ENCODE data around the gene TP53BP2.
A peak's percentile ranks its signal among the peaks of the same experiment; 100 is the strongest.
"Not testable (repeated sequence)": the region's sequence is repeated elsewhere in the genome, so short reads cannot be mapped to it uniquely, and the experiment has no call there.

The TP53BP2 gene

GRCh38 chr1:223853748-223854147, 8.0 kb upstream of the TP53BP2 start:
- no peak for DNase-seq (ENCODE audit: low spot score)

- DNase-seq (ENCODE audit: low spot score), result no peak
These were observed 7.5 kb upstream of the TP53BP2 start for GRCh38 chr1:223853275-223853674.

GRCh38 chr1:223852337-223852736, 6.6 kb upstream of the TP53BP2 start:
- no peak for DNase-seq (ENCODE audit: low spot score)

GRCh38 chr1:223849352-223850254, 3.9 kb upstream of the TP53BP2 start:
- no peak for DNase-seq (ENCODE audit: low spot score)

GRCh38 chr1:223848536-223848935, 2.8 kb upstream of the TP53BP2 start:
- no peak for DNase-seq (ENCODE audit: low spot score)

- DNase-seq (ENCODE audit: low spot score), result no peak
These were observed 2.1 kb upstream of the TP53BP2 start for GRCh38 chr1:223847781-223848345.

- peak; percentile 52 for DNase-seq (ENCODE audit: low spot score)
These were observed 524 bp downstream of the TP53BP2 start for GRCh38 chr1:223845037-223845809.

GRCh38 chr1:223844787-223845036, 1.0 kb downstream of the TP53BP2 start:
- DNase-seq (ENCODE audit: low spot score), result no peak

GRCh38 chr1:223843934-223844786, 1.6 kb downstream of the TP53BP2 start:
- DNase-seq (ENCODE audit: low spot score), result no peak

GRCh38 chr1:223842784-223843183, 3.0 kb downstream of the TP53BP2 start:
- no peak for DNase-seq (ENCODE audit: low spot score)

GRCh38 chr1:223841977-223842623, 3.6 kb downstream of the TP53BP2 start:
- DNase-seq (ENCODE audit: low spot score), result not testable (repeated sequence)

- no peak for DNase-seq (ENCODE audit: low spot score)
These were observed 5.5 kb downstream of the TP53BP2 start for GRCh38 chr1:223840254-223840653.

- DNase-seq (ENCODE audit: low spot score), result no peak
These were observed 7.5 kb downstream of the TP53BP2 start for GRCh38 chr1:223838125-223838854.

- no peak for DNase-seq (ENCODE audit: low spot score)
These were observed 8.1 kb downstream of the TP53BP2 start for GRCh38 chr1:223837687-223838086.

GRCh38 chr1:223837206-223837605, 8.5 kb downstream of the TP53BP2 start:
- no peak for DNase-seq (ENCODE audit: low spot score)

GRCh38 chr1:223836586-223836985, 9.2 kb downstream of the TP53BP2 start:
- no peak for DNase-seq (ENCODE audit: low spot score)

GRCh38 chr1:223835754-223836153, 10.0 kb downstream of the TP53BP2 start:
- no peak for DNase-seq (ENCODE audit: low spot score)

GRCh38 chr1:223834660-223835263, 11.0 kb downstream of the TP53BP2 start:
- DNase-seq (ENCODE audit: low spot score), result no peak

GRCh38 chr1:223833948-223834347, 11.8 kb downstream of the TP53BP2 start:
- DNase-seq (ENCODE audit: low spot score), result no peak

- peak; percentile 25 for DNase-seq (ENCODE audit: low spot score)
These were observed 13.2 kb downstream of the TP53BP2 start for GRCh38 chr1:223832637-223832943.

Data from germinal center (tissue), 1 donor.